HepG2 (cell line): ENCODE data around the gene TBX10. TPM values are rescaled to one million over a fixed set of nuclear protein-coding genes. Genes with fewer than 3 reads are reported as not detected.

Experiments
- ATAC-seq: fragments of 200-7000 bp; cut with Tn5 transposase; 3 replicates; pipeline ENCODE4 v1.9.1; 2020; ENCODE audit warnings: mild to moderate bottlenecking, moderate library complexity
- BruUV-seq: library from RNA; stranded (reverse); fragments of 400-500 nt; replicated peaks from 2 replicates; lab custom pipeline; 2021; lab: Mats Ljungman, UMichigan
- CTCF ChIA-PET: fragments of 300-600 bp; formaldehyde crosslinking; extraction: SDS; loops from one replicate; lab custom pipeline; 2021; ENCODE audit warnings: low total read pairs, inconsistent platforms, low intra/inter-chr PET ratio; lab: Yijun Ruan, JAX
- POLR2A ChIA-PET: fragments of 350-600 bp; sonication (Branson Sonifier 250); formaldehyde crosslinking; loops from one replicate; lab custom pipeline; 2020; ENCODE audit warnings: antibody characterized with exemption, inconsistent platforms; lab: Yijun Ruan, JAX
- DNase-seq: peaks from one replicate; pipeline ENCODE4 v3.0.0-alpha.2; 2015; ENCODE audit warnings: low spot score
- FAIRE-seq: peaks from 3 replicates; lab custom pipeline; 2011; peaks lifted over from hg19 to GRCh38; lab: Jason Lieb, UNC
- H2AFZ ChIP-seq: one replicate; pipeline ENCODE4 v1.6.1; 2011; ENCODE audit warnings: low read length, inconsistent platforms
- H3K27ac ChIP-seq: fragments of 300-600 bp; 3 replicates; pipeline ENCODE4 v1.8.0; 2011; ENCODE audit warnings: mixed run types, mild to moderate bottlenecking, mixed read lengths, low read length, inconsistent platforms; ENCODE audit not compliant: insufficient read depth; ENCODE audit errors: extremely low read length
- H3K27me3 ChIP-seq, 2 experiments: fragments of 200-600 bp in 1 of 2; 2 replicates in 1 of 2; 3 replicates in 1 of 2; pipeline versions ENCODE4 v1.6.0 to v1.8.0; 2011; ENCODE audit warnings: low read length in 2 of 2, mild to moderate bottlenecking in 2 of 2, moderate library complexity in 2 of 2, inconsistent platforms in 1 of 2; ENCODE audit not compliant: insufficient read depth in 2 of 2, control insufficient read depth in 1 of 2
- H3K36me3 ChIP-seq, 2 experiments: fragments of 200-600 bp in 1 of 2; replicated peaks in 1 of 2; 2 replicates in 1 of 2; 3 replicates in 1 of 2; pipeline versions ENCODE4 v1.5.1 to v1.8.0; 2011; ENCODE audit warnings: low read length in 2 of 2, inconsistent platforms in 1 of 2; ENCODE audit not compliant: insufficient read depth in 2 of 2, control insufficient read depth in 1 of 2
- H3K4me1 ChIP-seq: 2 replicates; pipeline ENCODE4 v1.5.1; 2012; ENCODE audit warnings: low read length, inconsistent platforms; ENCODE audit not compliant: insufficient read depth
- H3K4me2 ChIP-seq: 2 replicates; pipeline ENCODE4 v1.6.0; 2011; ENCODE audit warnings: low read depth, low read length, inconsistent platforms
- H3K4me3 ChIP-seq, 3 experiments: fragments of 200-600 bp in 1 of 3; sonication (generic), shearing (Covaris generic) in 1 of 3; replicated peaks in 1 of 3; 2 replicates each; pipeline ENCODE4 v1.5.1; 2011 to 2016; ENCODE audit warnings: low read length in 3 of 3, inconsistent platforms in 2 of 3, low read depth in 2 of 3, mild to moderate bottlenecking in 2 of 3, control low read depth in 1 of 3, mixed read lengths in 1 of 3; ENCODE audit not compliant: insufficient read depth in 1 of 3
- H3K79me2 ChIP-seq: one replicate; pipeline ENCODE4 v1.6.1; 2011; ENCODE audit warnings: low read length, inconsistent platforms; ENCODE audit not compliant: insufficient read depth
- H3K9ac ChIP-seq: 2 replicates; pipeline ENCODE4 v1.6.0; 2011; ENCODE audit warnings: mild to moderate bottlenecking, low read depth, low read length, inconsistent platforms; ENCODE audit not compliant: insufficient read depth
- H3K9me3 ChIP-seq: 2 replicates; pipeline ENCODE4 v1.5.1; 2012; ENCODE audit warnings: mild to moderate bottlenecking, low read length
- H4K20me1 ChIP-seq: 2 replicates; pipeline ENCODE4 v1.6.0; 2011; ENCODE audit warnings: inconsistent platforms, mild to moderate bottlenecking, low read length, moderate library complexity; ENCODE audit not compliant: insufficient read depth
- AGO1 ChIP-seq: fragments of 200-400 bp; formaldehyde crosslinking; IDR thresholded peaks from 2 replicates; pipeline ENCODE4 v1.6.1; 2017; ENCODE audit warnings: mild to moderate bottlenecking, low read depth, low read length, moderate library complexity; ENCODE audit not compliant: poor library complexity, severe bottlenecking
- AGO2 ChIP-seq: fragments of 200-400 bp; formaldehyde crosslinking; optimal IDR thresholded peaks from 2 replicates; pipeline ENCODE3; 2017; ENCODE audit warnings: mild to moderate bottlenecking, low read depth, low read length, moderate library complexity
- ELF3 ChIP-seq: IDR thresholded peaks from 2 replicates; pipeline ENCODE4 v1.6.1; 2016; ENCODE audit warnings: missing genetic modification reagents, missing compliant biosample characterization
- GFI1 ChIP-seq: sonication (generic); formaldehyde crosslinking; IDR thresholded peaks from 2 replicates; pipeline ENCODE4 v1.5.0; 2020; ENCODE audit warnings: missing genetic modification reagents, mild to moderate bottlenecking, borderline replicate concordance
- HES4 ChIP-seq: sonication (generic); formaldehyde crosslinking; IDR thresholded peaks from 2 replicates; pipeline ENCODE4 v1.9.0; 2021; ENCODE audit warnings: mild to moderate bottlenecking, missing genetic modification reagents, borderline replicate concordance
- KLF9 ChIP-seq: IDR thresholded peaks from 2 replicates; pipeline ENCODE4 v1.6.1; 2016; ENCODE audit warnings: low read depth
- RAD21 ChIP-seq: fragments of 450-650 bp; formaldehyde crosslinking; IDR thresholded peaks from 2 replicates; pipeline ENCODE4 v1.5.0; 2020; ENCODE audit warnings: mild to moderate bottlenecking
- RBFOX2 ChIP-seq: fragments of 200-400 bp; formaldehyde crosslinking; IDR thresholded peaks from 2 replicates; pipeline ENCODE4 v1.6.1; 2017; ENCODE audit warnings: low read depth, mild to moderate bottlenecking, low read length
- RBM39 ChIP-seq: fragments of 200-400 bp; formaldehyde crosslinking; IDR thresholded peaks from one replicate; pipeline ENCODE4 v1.6.1; 2018; ENCODE audit warnings: antibody characterized with exemption, mild to moderate bottlenecking, low read depth, low read length; ENCODE audit not compliant: poor library complexity, severe bottlenecking
- SP4 ChIP-seq: sonication (generic); formaldehyde crosslinking; IDR thresholded peaks from 2 replicates; pipeline ENCODE4 v1.8.1; 2023; ENCODE audit warnings: mild to moderate bottlenecking, missing genetic modification reagents
- STAG1 ChIP-seq: sonication (generic); formaldehyde crosslinking; IDR thresholded peaks from 2 replicates; pipeline ENCODE4 v1.4.0; 2020; ENCODE audit warnings: missing genetic modification reagents
- ZBTB38 ChIP-seq: sonication (generic); formaldehyde crosslinking; IDR thresholded peaks from 2 replicates; pipeline ENCODE4 v1.5.1; 2020; ENCODE audit warnings: mild to moderate bottlenecking, missing genetic modification reagents
- ZMYM2 ChIP-seq: sonication (generic); formaldehyde crosslinking; IDR thresholded peaks from 2 replicates; pipeline ENCODE4 v1.8.0; 2022; ENCODE audit warnings: mild to moderate bottlenecking, missing genetic modification reagents
- ZNF282 ChIP-seq: fragments of 450-650 bp; IDR thresholded peaks from 2 replicates; pipeline ENCODE4 v1.6.1; 2018; ENCODE audit not compliant: partially characterized antibody
- ZNF343 ChIP-seq: sonication (generic); formaldehyde crosslinking; IDR thresholded peaks from 2 replicates; pipeline ENCODE4 v1.4.0; 2020; ENCODE audit warnings: mild to moderate bottlenecking, missing genetic modification reagents
- ZNF552 ChIP-seq: sonication (generic); formaldehyde crosslinking; IDR thresholded peaks from 2 replicates; pipeline ENCODE4 v1.9.0; 2022; ENCODE audit warnings: missing genetic modification reagents, mild to moderate bottlenecking, borderline replicate concordance
- ZNF556 ChIP-seq: sonication (generic); formaldehyde crosslinking; IDR thresholded peaks from 2 replicates; pipeline ENCODE4 v1.4.0; 2020; ENCODE audit warnings: mild to moderate bottlenecking, missing genetic modification reagents, borderline replicate concordance
- ZNF749 ChIP-seq: sonication (generic); formaldehyde crosslinking; IDR thresholded peaks from 2 replicates; pipeline ENCODE4 v1.8.0; 2022; ENCODE audit warnings: mild to moderate bottlenecking, missing genetic modification reagents, moderate library complexity, borderline replicate concordance
- ZNF788 ChIP-seq: sonication (generic); formaldehyde crosslinking; IDR thresholded peaks from 2 replicates; pipeline ENCODE4 v1.5.0; 2020; ENCODE audit warnings: mild to moderate bottlenecking, missing genetic modification reagents, borderline replicate concordance
- WGBS: methylation state at CpG from one replicate; pipeline ENCODE4 v1.1.6; 2017; ENCODE audit warnings: low lambda C conversion rate; 5-methylcytosine and 5-hydroxymethylcytosine counted together
- in situ Hi-C: cut with HindIII; loops from 2 replicates; pipeline ENCODE4 v1.10.0; 2017; ENCODE audit warnings: low pct_unique_long_range_greater_than_20kb; ENCODE audit not compliant: extremely low pct_ligation_motif_present
- intact Hi-C: fragments of 100-400 bp; cut with micrococcal nuclease; formaldehyde crosslinking; loops from one replicate; pipeline ENCODE4 v1.10.0; 2022; ENCODE audit not compliant: unreplicated experiment
- polyA plus RNA-seq, 8 experiments: library from polyadenylated mRNA; depleted of rRNA in 3 of 8; stranded (reverse) in 7 of 8; unstranded in 1 of 8; fragments of >200 nt; fragmentation: Illumina TruSeq in 4 of 8; extraction: Trizol in 4 of 8; gene quantifications; 2 replicates each; pipeline versions ENCODE4 v1.2.1 to v1.2.3, GENCODE V29; 2011 to 2016; ENCODE audit warnings: low read depth in 4 of 8, missing spikeins in 1 of 8, mixed read lengths in 1 of 8; ENCODE audit not compliant: insufficient read depth in 1 of 8
- total RNA-seq, 5 experiments: library from RNA; depleted of rRNA; stranded (reverse); fragments of >200 nt; fragmentation: Illumina TruSeq; extraction: Trizol; gene quantifications; 2 replicates each; pipeline ENCODE4 v1.2.3, GENCODE V29; 2016; ENCODE audit warnings: low read depth in 1 of 5
- TF ChIP-seq, protein P1 (sequence below): sonication (generic); IDR thresholded peaks from 2 replicates; pipeline ENCODE4 v1.6.1; 2016; ENCODE audit warnings: low read depth, borderline replicate concordance

TBX10 gene
- total and polyA plus RNA-seq, 2 of the 13 experiments (the other 11 are each of a cell fraction or from before 2014, with no cell fraction given), result 0.27 to 1.7 TPM

GRCh38 chr11:67614730-67615714 lies 24.5 kb downstream of the TBX10 start (continued):
- TF ChIP-seq HES4 (CRISPR knock-in tag), result 0 out of 2 replicates have a peak, but pooled peaks have one; percentile 27

DNA sequence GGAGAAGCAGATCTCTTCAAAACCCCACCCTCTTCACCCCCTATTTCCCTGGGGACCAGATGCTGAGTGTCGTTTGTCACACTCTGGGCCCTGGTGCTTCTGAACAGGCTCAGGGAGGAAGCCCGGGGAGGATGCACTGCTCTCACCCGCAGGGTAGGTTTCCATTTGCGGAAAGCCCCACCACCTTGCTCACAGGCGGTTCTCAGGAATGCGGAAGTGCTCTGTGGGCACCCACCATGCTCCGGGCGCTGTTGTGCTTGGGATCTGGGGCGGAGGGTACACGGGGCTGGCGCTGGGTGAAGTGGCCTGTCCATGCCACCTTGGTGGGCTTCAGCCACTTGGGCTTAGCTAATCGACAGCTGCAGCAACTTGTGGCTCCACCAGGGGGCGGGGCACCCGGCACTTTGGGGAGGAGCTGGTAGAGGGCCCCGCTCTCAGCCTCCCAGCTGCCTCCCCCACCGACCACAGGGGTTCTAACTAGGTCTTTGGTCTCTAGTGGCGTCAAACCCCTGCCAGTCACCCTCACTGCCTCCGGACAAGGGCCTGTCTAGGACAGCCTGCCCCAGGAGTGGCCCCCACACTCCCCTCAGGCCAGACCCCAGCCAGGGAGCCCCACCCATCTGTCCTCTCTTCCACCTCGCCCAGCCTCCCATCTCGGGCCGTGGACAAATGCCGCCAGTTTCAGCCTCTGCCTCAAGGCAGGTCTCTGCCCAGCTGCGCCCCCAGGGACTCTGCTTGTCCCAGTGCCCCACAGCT lies 25.4 kb downstream of the TBX10 start:
- Histone ChIP-seq H2AFZ (no peak overlapping the region), H3K4me1 (peaks cover 45% of the 10 kb centered on the region), H3K4me3 (no peak overlapping the region), H3K27ac (peak overlapping the region; percentile 28), H3K9me3 (no peaks in the 10 kb centered on the region), H3K27me3 (no peaks in the 10 kb centered on the region), H4K20me1 (no peaks in the 10 kb centered on the region), H3K4me2 (no peak overlapping the region), H3K79me2 (no peaks in the 10 kb centered on the region), H3K36me3 (peaks cover 13 to 25% of the 10 kb centered on the region in 2 experiments; a peak in 4 of 5 replicates), H3K9ac (0 out of 2 replicates have a peak overlapping the region, but pooled peaks have one; percentile 3)
- no peak for FAIRE-seq
- DNase-seq, result no peak
- intact Hi-C loops, result no loop called here
- in situ Hi-C loops, result no loop called here
- 81% methylated on average over 12 of the region's 23 CpGs for WGBS
- peak; percentile 59 for ATAC-seq
- BruUV-seq, result no TSS peak
- POLR2A ChIA-PET, result interaction anchor here (0.6 to 2.5 kb wide), 5 partner anchors 14 to 42 kb away, joined by 3 to 15 read pairs (median 7); partner anchors contain the start of genes ACY3 and NUDT8
- CTCF ChIA-PET, result interaction anchor here (1.6 to 2.9 kb wide), 3 partner anchors 15 to 45 kb away, joined by 7 to 20 read pairs (median 16); partner anchors contain the start of gene NUDT8
- TF ChIP-seq ZNF282, result no peak
- 0 out of 2 replicates have a peak, but pooled peaks have one; percentile 20 for TF ChIP-seq SP4 (CRISPR knock-in tag)
- no peak for TF ChIP-seq AGO2
- TF ChIP-seq ELF3 (CRISPR knock-in tag), result no peak
- 0 out of 2 replicates have a peak, but pooled peaks have one; percentile 46 for TF ChIP-seq ZNF556 (CRISPR knock-in tag)
- peak; percentile 76 for TF ChIP-seq AGO1
- TF ChIP-seq ZMYM2 (CRISPR knock-in tag), result no peak
- no peak for TF ChIP-seq ZNF749
- peak; percentile 64 for TF ChIP-seq RAD21 (CRISPR knock-in tag)
- TF ChIP-seq RBFOX2, result 0 out of 2 replicates have a peak, but pooled peaks have one; percentile 17
- no peak for TF ChIP-seq KLF9 (CRISPR knock-in tag)
- TF ChIP-seq, protein P1, sequence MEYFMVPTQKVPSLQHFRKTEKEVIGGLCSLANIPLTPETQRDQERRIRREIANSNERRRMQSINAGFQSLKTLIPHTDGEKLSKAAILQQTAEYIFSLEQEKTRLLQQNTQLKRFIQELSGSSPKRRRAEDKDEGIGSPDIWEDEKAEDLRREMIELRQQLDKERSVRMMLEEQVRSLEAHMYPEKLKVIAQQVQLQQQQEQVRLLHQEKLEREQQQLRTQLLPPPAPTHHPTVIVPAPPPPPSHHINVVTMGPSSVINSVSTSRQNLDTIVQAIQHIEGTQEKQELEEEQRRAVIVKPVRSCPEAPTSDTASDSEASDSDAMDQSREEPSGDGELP, result no peak
- TF ChIP-seq ZBTB38, result peak; percentile 18; the same call in 1 of the 2 replicates
- TF ChIP-seq STAG1 (CRISPR knock-in tag), result peak; percentile 35
- no peak for TF ChIP-seq ZNF552 (CRISPR knock-in tag)
- TF ChIP-seq GFI1, result no peak
- 0 out of 2 replicates have a peak, but pooled peaks have one; percentile 61 for TF ChIP-seq ZNF788 (CRISPR knock-in tag)
- 0 out of 2 replicates have a peak, but pooled peaks have one; percentile 44 for TF ChIP-seq ZNF343 (CRISPR knock-in tag)
- peak; percentile 32 for TF ChIP-seq RBM39
